AG04450 (cell line): Measurements from ENCODE around the gene SLC37A1. TPM values are rescaled to one million over a fixed set of nuclear protein-coding genes. Genes with fewer than 3 reads are reported as not detected.

Source experiments
- CTCF ChIA-PET: fragments of 300-600, 350-600 bp; formaldehyde crosslinking; extraction: SDS; loops from one replicate; lab custom pipeline; 2022; ENCODE audit warnings: antibody characterized with exemption, inconsistent platforms; lab: Charles Lee
- POLR2A ChIA-PET: fragments of 350-600 bp; formaldehyde crosslinking; extraction: SDS; loops from one replicate; lab custom pipeline; 2021; ENCODE audit warnings: antibody characterized with exemption, inconsistent platforms; lab: Yijun Ruan, JAX
- DNase-seq: peaks from one replicate; pipeline ENCODE4 v3.0.0-alpha.2; 2011; ENCODE audit warnings: low read depth, low spot score
- H3K27ac ChIP-seq: one replicate; pipeline ENCODE4 v1.5.1; 2012; ENCODE audit warnings: low read depth, low read length, control low read depth
- H3K27me3 ChIP-seq: one replicate; pipeline ENCODE4 v1.6.0; 2012; ENCODE audit warnings: low read length; ENCODE audit not compliant: control insufficient read depth, insufficient read depth
- H3K4me3 ChIP-seq: 2 replicates; pipeline ENCODE4 v1.5.1; 2011; ENCODE audit warnings: mild to moderate bottlenecking, low read depth, low read length, control low read depth
- H3K9me3 ChIP-seq: 2 replicates; pipeline ENCODE4 v1.5.1; 2012; ENCODE audit warnings: low read length; ENCODE audit not compliant: control insufficient read depth, insufficient read depth
- polyA plus RNA-seq: library from polyadenylated mRNA; depleted of rRNA; stranded (reverse); fragments of >200 nt; gene quantifications from 2 replicates; pipeline ENCODE4 v1.2.3, GENCODE V29; 2011
- TF ChIP-seq, protein P1 (sequence below): IDR thresholded peaks from 2 replicates; pipeline ENCODE4 v1.5.1; 2011; ENCODE audit warnings: low read depth, low read length, control low read depth, inconsistent platforms

SLC37A1 gene
- polyA plus RNA-seq, 1 experiment: 0.05 TPM

DNA sequence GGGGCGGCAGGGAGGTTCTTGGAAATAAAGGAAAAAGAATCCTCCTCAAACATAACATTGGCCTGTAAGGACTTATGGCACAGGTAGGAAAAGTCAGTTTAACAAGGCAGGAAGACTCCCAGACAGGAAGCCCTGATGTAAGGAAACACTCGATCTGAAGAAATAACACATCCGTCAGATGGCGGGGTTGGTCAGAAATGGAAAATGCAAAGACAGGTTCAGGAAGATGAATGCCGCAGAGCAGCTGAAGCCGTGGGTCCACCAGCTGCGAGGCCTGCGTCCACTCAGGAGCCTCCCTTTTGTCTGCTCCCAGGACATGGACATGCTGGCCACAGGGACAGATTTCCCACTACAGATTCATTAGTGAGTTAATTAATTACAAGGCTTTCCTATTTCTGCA lies 21.5 kb upstream of the SLC37A1 start:
- H3K27me3 ChIP-seq: no peaks in the 10 kb centered on the region
- TF ChIP-seq, protein P1, sequence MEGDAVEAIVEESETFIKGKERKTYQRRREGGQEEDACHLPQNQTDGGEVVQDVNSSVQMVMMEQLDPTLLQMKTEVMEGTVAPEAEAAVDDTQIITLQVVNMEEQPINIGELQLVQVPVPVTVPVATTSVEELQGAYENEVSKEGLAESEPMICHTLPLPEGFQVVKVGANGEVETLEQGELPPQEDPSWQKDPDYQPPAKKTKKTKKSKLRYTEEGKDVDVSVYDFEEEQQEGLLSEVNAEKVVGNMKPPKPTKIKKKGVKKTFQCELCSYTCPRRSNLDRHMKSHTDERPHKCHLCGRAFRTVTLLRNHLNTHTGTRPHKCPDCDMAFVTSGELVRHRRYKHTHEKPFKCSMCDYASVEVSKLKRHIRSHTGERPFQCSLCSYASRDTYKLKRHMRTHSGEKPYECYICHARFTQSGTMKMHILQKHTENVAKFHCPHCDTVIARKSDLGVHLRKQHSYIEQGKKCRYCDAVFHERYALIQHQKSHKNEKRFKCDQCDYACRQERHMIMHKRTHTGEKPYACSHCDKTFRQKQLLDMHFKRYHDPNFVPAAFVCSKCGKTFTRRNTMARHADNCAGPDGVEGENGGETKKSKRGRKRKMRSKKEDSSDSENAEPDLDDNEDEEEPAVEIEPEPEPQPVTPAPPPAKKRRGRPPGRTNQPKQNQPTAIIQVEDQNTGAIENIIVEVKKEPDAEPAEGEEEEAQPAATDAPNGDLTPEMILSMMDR: no peak
- peaks cover 4% of the 10 kb centered on the region; the same call in 1 of the 2 replicates for H3K9me3 ChIP-seq
- CTCF ChIA-PET: no interaction called here
- POLR2A ChIA-PET: no interaction called here
- no peak overlapping the region for H3K27ac ChIP-seq
- no peak overlapping the region for H3K4me3 ChIP-seq
- DNase-seq: no peak

DNA sequence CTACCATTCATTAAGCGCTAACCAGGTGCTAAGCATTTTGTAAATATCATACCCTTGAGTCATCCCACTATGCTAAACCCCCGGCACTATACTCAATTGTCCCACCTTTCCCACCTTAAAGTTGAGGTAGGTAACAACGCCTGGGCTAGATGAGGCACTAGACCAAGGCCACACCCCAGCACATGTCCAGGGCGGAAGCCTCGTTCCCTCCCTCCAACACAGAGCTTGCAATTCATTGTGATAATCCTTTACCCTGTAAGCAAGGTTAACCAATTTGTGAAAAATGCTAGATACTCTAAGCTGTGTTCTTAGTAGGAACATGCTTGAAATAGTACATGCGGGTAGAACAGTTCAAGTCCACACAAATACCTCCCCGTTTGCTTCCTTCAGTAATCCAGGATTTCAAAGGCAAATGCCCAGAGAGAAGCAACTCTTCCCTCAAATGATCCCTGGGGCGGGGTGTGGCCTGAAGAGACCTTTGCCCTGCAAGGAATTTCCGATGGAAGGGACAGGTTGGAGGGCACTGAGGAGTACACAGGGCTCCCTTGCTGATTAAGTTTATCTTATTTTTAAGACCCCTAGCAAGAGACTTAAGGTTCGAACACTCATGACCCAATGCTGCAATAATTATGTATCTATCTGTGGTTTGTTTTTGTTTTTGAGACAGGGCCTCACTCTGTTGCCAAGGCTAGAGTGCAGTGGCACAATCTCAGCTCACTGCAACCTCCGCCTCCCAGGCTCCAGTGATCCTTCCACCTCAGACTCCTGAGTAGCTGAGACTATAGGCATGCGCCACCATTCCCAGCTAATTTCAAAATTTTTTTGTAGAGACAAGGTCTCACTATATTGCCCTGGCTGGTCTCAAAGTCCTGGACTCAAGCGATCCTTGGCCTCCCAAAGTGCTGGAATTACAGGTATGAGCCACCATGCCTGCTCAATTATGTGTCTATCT lies 20.3 kb upstream of the SLC37A1 start:
- no peak for DNase-seq
- H3K27ac ChIP-seq: no peak overlapping the region
- peaks cover 4% of the 10 kb centered on the region; the same call in 1 of the 2 replicates for H3K9me3 ChIP-seq
- CTCF ChIA-PET: no interaction called here
- POLR2A ChIA-PET: no interaction called here
- no peak overlapping the region for H3K4me3 ChIP-seq
- H3K27me3 ChIP-seq: no peaks in the 10 kb centered on the region
- TF ChIP-seq, protein P1: no peak

DNA sequence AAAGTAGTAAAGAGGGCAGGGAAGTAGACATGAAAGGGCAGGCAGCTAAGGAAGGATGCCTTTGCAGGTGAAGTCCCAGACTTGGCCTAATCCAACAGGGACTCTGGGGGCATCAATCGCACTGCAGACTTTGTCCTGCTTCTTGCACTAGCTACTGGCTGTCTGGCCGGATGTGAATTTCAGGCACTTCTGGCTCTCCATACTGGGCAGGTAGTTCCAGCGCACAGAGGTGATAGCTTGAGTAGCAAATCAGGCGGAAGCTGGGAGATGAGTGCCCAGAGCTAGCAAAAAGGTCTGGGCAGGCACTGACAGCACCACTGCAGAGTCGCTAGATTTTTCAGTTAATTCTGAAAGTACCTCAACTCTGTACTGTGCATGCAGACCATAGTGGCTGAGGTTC lies 18.6 kb upstream of the SLC37A1 start:
- ChIA-PET POLR2A (no interaction called here), CTCF (no interaction called here)
- Histone ChIP-seq H3K4me3 (no peak overlapping the region), H3K27me3 (no peaks in the 10 kb centered on the region), H3K9me3 (peaks cover 4% of the 10 kb centered on the region; the same call in 1 of the 2 replicates), H3K27ac (no peak overlapping the region)
- DNase-seq: no peak
- TF ChIP-seq, protein P1: no peak

DNA sequence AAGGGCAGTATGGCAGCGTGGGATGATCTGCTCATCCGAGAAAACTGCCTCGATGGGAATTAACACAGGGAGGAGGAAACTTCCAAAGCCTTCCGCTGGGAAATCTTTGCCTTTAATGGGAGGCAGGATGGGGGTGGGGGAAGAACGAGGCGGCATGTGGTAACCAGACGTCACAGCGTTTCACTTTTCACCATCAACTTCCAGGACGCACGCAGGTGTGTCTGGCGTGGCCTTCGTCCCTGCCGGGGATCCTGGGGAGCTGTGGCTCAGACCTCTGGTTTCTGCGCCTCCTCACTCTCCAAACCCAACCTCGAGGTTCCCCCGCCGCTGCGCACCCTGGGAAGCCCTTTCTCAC lies 17.9 kb upstream of the SLC37A1 start:
- Histone ChIP-seq H3K27me3 (no peaks in the 10 kb centered on the region), H3K27ac (no peak overlapping the region), H3K9me3 (peaks cover 4% of the 10 kb centered on the region; the same call in 1 of the 2 replicates), H3K4me3 (peak overlapping the region; percentile 68)
- DNase-seq: no peak
- TF ChIP-seq, protein P1: no peak
- ChIA-PET CTCF (no interaction called here), POLR2A (no interaction called here)
